PC-9 (cell line): ENCODE data around the gene SAXO2. TPM values are rescaled to one million over a fixed set of nuclear protein-coding genes. Genes with fewer than 3 reads are reported as not detected.

Source experiments
- BruUV-seq: library from RNA; stranded (reverse); fragments of 400-500 nt; replicated peaks from 2 replicates; lab custom pipeline; 2021; lab: Mats Ljungman, UMichigan
- CTCF ChIA-PET: fragments of 300-600 bp; sonication (Branson Sonifier 250); formaldehyde crosslinking; loops from one replicate; lab custom pipeline; 2022; ENCODE audit warnings: antibody characterized with exemption; lab: Charles Lee
- POLR2A ChIA-PET: fragments of 300-600 bp; sonication (Branson Sonifier 250); formaldehyde crosslinking; loops from one replicate; lab custom pipeline; 2022; ENCODE audit warnings: antibody characterized with exemption; ENCODE audit not compliant: unreplicated experiment; lab: Charles Lee
- DNase-seq, 2 experiments: peaks; one replicate each; pipeline versions ENCODE4 v3.0.0 to v3.0.0-alpha.2; 2015 to 2022; ENCODE audit warnings: mixed read lengths in 1 of 2
- H2AFZ ChIP-seq: fragments of 200-600 bp; sonication (generic); 2 replicates; pipeline ENCODE4 v1.8.1; 2017; ENCODE audit warnings: antibody characterized with exemption
- H3F3A ChIP-seq: fragments of 200-600 bp; sonication (generic); 2 replicates; pipeline ENCODE4 v1.8.1; 2017; ENCODE audit warnings: antibody characterized with exemption, mild to moderate bottlenecking, low read depth; ENCODE audit not compliant: insufficient read depth
- H3K27ac ChIP-seq: fragments of 200-600 bp; sonication (generic); 2 replicates; pipeline ENCODE4 v1.6.1; 2016; ENCODE audit warnings: mixed run types
- H3K27me3 ChIP-seq: fragments of 200-600 bp; sonication (generic); 2 replicates; pipeline ENCODE4 v1.6.1; 2016; ENCODE audit warnings: low read depth, mixed run types; ENCODE audit not compliant: insufficient read depth
- H3K36me3 ChIP-seq: fragments of 200-600 bp; sonication (generic); 2 replicates; pipeline ENCODE4 v1.6.1; 2016; ENCODE audit warnings: low read depth, mixed run types
- H3K4me1 ChIP-seq: fragments of 200-600 bp; sonication (generic); replicated peaks from 2 replicates; pipeline ENCODE4 v1.6.1; 2016; ENCODE audit warnings: mixed run types; ENCODE audit not compliant: insufficient read depth
- H3K4me2 ChIP-seq: fragments of 200-600 bp; sonication (generic); 2 replicates; pipeline ENCODE4 v1.6.1; 2017; ENCODE audit warnings: mixed run types
- H3K4me3 ChIP-seq: fragments of 200-600 bp; sonication (generic); 2 replicates; pipeline ENCODE4 v1.6.1; 2016; ENCODE audit warnings: mixed run types
- H3K79me2 ChIP-seq: fragments of 200-600 bp; sonication (generic); 2 replicates; pipeline ENCODE4 v1.6.1; 2017; ENCODE audit warnings: low read depth, mixed run types
- H3K9me2 ChIP-seq: fragments of 200-600 bp; sonication (generic); 2 replicates; pipeline ENCODE4 v1.8.1; 2017; ENCODE audit warnings: mild to moderate bottlenecking; ENCODE audit not compliant: insufficient read depth
- H3K9me3 ChIP-seq: fragments of 200-600 bp; sonication (generic); 2 replicates; pipeline ENCODE4 v1.8.1; 2016; ENCODE audit warnings: low read depth; ENCODE audit not compliant: insufficient read depth
- H4K20me1 ChIP-seq: fragments of 200-600 bp; sonication (generic); 2 replicates; pipeline ENCODE4 v1.8.1; 2017; ENCODE audit not compliant: insufficient read depth
- CTCF ChIP-seq: fragments of 200-600 bp; sonication (generic); conservative IDR thresholded peaks from 2 replicates; pipeline ENCODE4 v1.6.1; 2017; ENCODE audit warnings: mixed run types, antibody characterized with exemption, mild to moderate bottlenecking, moderate library complexity
- EZH2 ChIP-seq: fragments of 200-600 bp; sonication (generic); IDR thresholded peaks from 2 replicates; pipeline ENCODE4 v1.8.0; 2017; ENCODE audit warnings: antibody characterized with exemption, low read depth
- intact Hi-C: fragments of 100-400 bp; cut with micrococcal nuclease; formaldehyde crosslinking; loops from one replicate; pipeline ENCODE4 v1.10.0; 2022; ENCODE audit not compliant: unreplicated experiment
- total RNA-seq: library from RNA; stranded (reverse); gene quantifications from 2 replicates; pipeline ENCODE4 v1.2.3, GENCODE V29; 2021

SAXO2 gene
- total RNA-seq, 1 experiment from 2014 or later, result 1.7 TPM

- H3K9me3 ChIP-seq, result no peaks in the 10 kb centered on the region
- H3K4me2 ChIP-seq, result no peak overlapping the region
- H3K79me2 ChIP-seq, result no peaks in the 10 kb centered on the region
- H3K4me1 ChIP-seq, result no peaks in the 10 kb centered on the region
- H3K27ac ChIP-seq, result no peak overlapping the region
- H3K36me3 ChIP-seq, result no peaks in the 10 kb centered on the region
- H2AFZ ChIP-seq, result no peak overlapping the region
- ChIA-PET CTCF (no interaction called here), POLR2A (no interaction called here)
- H3F3A ChIP-seq, result no peaks in the 10 kb centered on the region
- H4K20me1 ChIP-seq, result no peaks in the 10 kb centered on the region
- no peak for DNase-seq
- BruUV-seq, result no TSS peak
- no peaks in the 10 kb centered on the region for H3K9me2 ChIP-seq
- TF ChIP-seq EZH2 (no peak), CTCF (no peak)
- no peaks in the 10 kb centered on the region for H3K27me3 ChIP-seq
- H3K4me3 ChIP-seq, result no peak overlapping the region
- intact Hi-C loops, result no loop called here
Measured at GRCh38 chr15:82304778-82305090, 42.1 kb downstream of the SAXO2 start.

- TF ChIP-seq CTCF (no peak), EZH2 (no peak)
- Histone ChIP-seq H3K4me2 (no peak overlapping the region), H3K36me3 (no peaks in the 10 kb centered on the region), H3K4me1 (no peaks in the 10 kb centered on the region), H3F3A (no peaks in the 10 kb centered on the region), H3K79me2 (no peaks in the 10 kb centered on the region), H4K20me1 (no peaks in the 10 kb centered on the region), H3K27ac (no peak overlapping the region), H3K4me3 (no peak overlapping the region), H3K27me3 (peaks cover 7% of the 10 kb centered on the region; the same call in 1 of the 2 replicates), H3K9me2 (no peaks in the 10 kb centered on the region), H2AFZ (no peak overlapping the region), H3K9me3 (no peaks in the 10 kb centered on the region)
- no TSS peak for BruUV-seq
- CTCF ChIA-PET, result no interaction called here
- intact Hi-C loops, result no loop called here
- DNase-seq, result no peak
- POLR2A ChIA-PET, result no interaction called here
Measured at GRCh38 chr15:82305621-82306048, 43.0 kb downstream of the SAXO2 start.

- BruUV-seq, result no TSS peak
- Histone ChIP-seq H3K79me2 (no peaks in the 10 kb centered on the region), H2AFZ (no peak overlapping the region), H3K4me2 (no peak overlapping the region), H3K36me3 (no peaks in the 10 kb centered on the region), H3K9me2 (no peaks in the 10 kb centered on the region), H3F3A (no peaks in the 10 kb centered on the region), H3K9me3 (no peaks in the 10 kb centered on the region), H3K27ac (no peak overlapping the region), H4K20me1 (no peaks in the 10 kb centered on the region), H3K4me3 (no peak overlapping the region), H3K27me3 (peaks cover 10% of the 10 kb centered on the region; the same call in 1 of the 2 replicates), H3K4me1 (no peaks in the 10 kb centered on the region)
- TF ChIP-seq CTCF (no peak), EZH2 (no peak)
- POLR2A ChIA-PET, result no interaction called here
- CTCF ChIA-PET, result no interaction called here
- DNase-seq, result no peak
- intact Hi-C loops, result no loop called here
Measured at GRCh38 chr15:82306791-82307713, 44.4 kb downstream of the SAXO2 start.
